Measurements from ENCODE around the gene EDAR. TPM values are rescaled to one million over a fixed set of nuclear protein-coding genes. Genes with fewer than 3 reads are reported as not detected.

The EDAR gene
- total and polyA plus RNA-seq, 2 of the 8 experiments (the other 6 are each of a cell fraction or from before 2014, with no cell fraction given): not detected

- H4K91ac ChIP-seq (replicated peaks; ENCODE audit: insufficient read length, low read length): no peak overlapping the region
- no peak overlapping the region for H3K14ac ChIP-seq (ENCODE audit: insufficient read length)
- no peak overlapping the region for H3K23ac ChIP-seq (ENCODE audit: insufficient read length)
- no peak overlapping the region for H2BK120ac ChIP-seq (replicated peaks; ENCODE audit: low read depth, low read length)
- peaks cover 4% of the 10 kb centered on the region; the same call in 1 of the 2 replicates for H3K23me2 ChIP-seq (ENCODE audit: low read depth, low read length)
- H4K8ac ChIP-seq (ENCODE audit: extremely low read depth, insufficient read depth, low read length): no peak overlapping the region
- no peak for FAIRE-seq
- H4K5ac ChIP-seq (ENCODE audit: insufficient read length, low read depth, low read length): no peak overlapping the region
- H3K79me2 ChIP-seq (ENCODE audit: control insufficient read depth in 1 of 2, insufficient read depth in 2 of 2, low read length in 2 of 2): no peaks in the 10 kb centered on the region
- H2AK5ac ChIP-seq (ENCODE audit: low read depth, low read length): no peak overlapping the region
- H3K27me3 ChIP-seq (replicated peaks in 1 of 4; ENCODE audit: control insufficient read depth in 3 of 4, extremely low read depth in 1 of 4, insufficient read depth in 3 of 4, low read length in 3 of 4): no peaks in the 10 kb centered on the region
- H3K36me3 ChIP-seq (ENCODE audit: control insufficient read depth in 2 of 4, insufficient read depth in 4 of 4, low read length in 3 of 4): no peaks in the 10 kb centered on the region
- CTCF ChIA-PET (ENCODE audit: partially characterized antibody): no interaction called here
- no peak overlapping the region for H2BK12ac ChIP-seq (ENCODE audit: low read depth, low read length)
- WGBS, 2 experiments (ENCODE audit: extremely low coverage in 1 of 2, insufficient coverage in 1 of 2, insufficient read length in 1 of 2, insufficient replicate concordance in 2 of 2, low coverage in 1 of 2, low lambda C conversion rate in 2 of 2, missing lambda C conversion rate in 1 of 2): 88% methylated on average over 5 of the region's 5 CpGs; no CpG with 5 or more reads in 1 of the 2 experiments
- POLR2A ChIA-PET (ENCODE audit: partially characterized antibody): no interaction called here
- H2BK20ac ChIP-seq (ENCODE audit: low read length): no peak overlapping the region
- peak overlapping the region; percentile 87 for H3K56ac ChIP-seq (replicated peaks; ENCODE audit: insufficient read length, low read depth, low read length)
- no peak overlapping the region for H2AFZ ChIP-seq (ENCODE audit: low read length)
- peaks cover 4 to 15% (median 11%) of the 10 kb centered on the region in 4 experiments for H3K4me1 ChIP-seq (replicated peaks in 1 of 4; ENCODE audit: control insufficient read depth in 3 of 4, insufficient read depth in 4 of 4, low read length in 3 of 4)
- H2BK15ac ChIP-seq (ENCODE audit: low read length): no peak overlapping the region
- H2BK5ac ChIP-seq (ENCODE audit: low read depth, low read length): no peak overlapping the region
- H3K18ac ChIP-seq (ENCODE audit: extremely low read depth, low read length): no peak overlapping the region
- no peaks in the 10 kb centered on the region for H4K20me1 ChIP-seq (replicated peaks in 1 of 2; ENCODE audit: control insufficient read depth in 1 of 2, insufficient read depth in 2 of 2, low read length in 2 of 2)
- H3K4me3 ChIP-seq (ENCODE audit: extremely low read depth in 1 of 4, insufficient read depth in 2 of 4, low read depth in 3 of 4, low read length in 4 of 4): no peak overlapping the region
- no peak overlapping the region for H3K4me2 ChIP-seq (ENCODE audit: insufficient read depth in 1 of 2, low read depth in 2 of 2, low read length in 2 of 2)
- H3K27ac ChIP-seq (ENCODE audit: low read depth, low read length): no peak overlapping the region
- H3K9ac ChIP-seq (replicated peaks in 1 of 4; ENCODE audit: extremely low read depth in 1 of 4, low read depth in 3 of 4, low read length in 3 of 4): no peak overlapping the region
- H3K79me1 ChIP-seq (ENCODE audit: low read depth, low read length): no peaks in the 10 kb centered on the region
- no peak for DNase-seq (ENCODE audit: low read depth in 1 of 2, low spot score in 2 of 2)
- H3K9me3 ChIP-seq (ENCODE audit: insufficient read depth in 2 of 2, low read depth in 1 of 2, low read length in 1 of 2): no peaks in the 10 kb centered on the region
- peak overlapping the region; percentile 39 for H3K4ac ChIP-seq (replicated peaks; ENCODE audit: insufficient read length, low read depth, low read length)
- TF ChIP-seq TEAD4 (IDR thresholded peaks at IDR 0.05; ENCODE audit: low read depth, low read length) (no peak), NANOG (IDR thresholded peaks at IDR 0.05; ENCODE audit: insufficient read depth, low read depth, low read length, poor library complexity, severe bottlenecking) (no peak), PHF8 (conservative IDR thresholded peaks at IDR 0.05; ENCODE audit: low read depth, low read length) (no peak), HDAC2 (IDR thresholded peaks at IDR 0.05; ENCODE audit: borderline replicate concordance in 1 of 2, low read depth in 2 of 2, low read length in 2 of 2) (no peak), CHD2 (IDR thresholded peaks at IDR 0.05; ENCODE audit: low read length) (no peak), POU5F1 (IDR thresholded peaks at IDR 0.05; ENCODE audit: low read depth, low read length) (no peak), CREB1 (IDR thresholded peaks at IDR 0.05) (no peak), POLR2AphosphoS5 (IDR thresholded peaks at IDR 0.05; ENCODE audit: low read depth, low read length) (no peak), SAP30 (IDR thresholded peaks at IDR 0.05; ENCODE audit: insufficient read depth, insufficient replicate concordance, low read length) (no peak), ATF2 (IDR thresholded peaks at IDR 0.05; ENCODE audit: low read length) (no peak), JUND (IDR thresholded peaks at IDR 0.05; ENCODE audit: low read length) (no peak), SP4 (IDR thresholded peaks at IDR 0.05; ENCODE audit: low read length) (no peak)
Observed at GRCh38 chr2:108937367-108938017, 51.5 kb downstream of the EDAR start.

Data from H1 (cell line).